Amniotic stem cell (primary cell): ENCODE measurements around the gene GPR139.

Source experiments
- DNase-seq: peaks from one replicate; lab custom pipeline; 2025; lab: John Stamatoyannopoulos, UW

Gene GPR139

GRCh38 chr16:20073203-20074098 is at the start of gene GPR139:
Gene GPR139 (minus strand): TSS chr16:20073890. CDS start chr16:20073616, 274 bp downstream.
- DNase-seq = no peak

- no peak for DNase-seq
These were observed 48.3 kb upstream of the GPR139 start for GRCh38 chr16:20122011-20122410.

GRCh38 chr16:20114356-20114755 is 40.7 kb upstream of the GPR139 start:
- no peak for DNase-seq

- DNase-seq = no peak
These were observed 37.5 kb upstream of the GPR139 start for GRCh38 chr16:20111143-20111542.

GRCh38 chr16:20107083-20107482 is 33.4 kb upstream of the GPR139 start:
- no peak for DNase-seq

GRCh38 chr16:20104563-20105183 is 31.0 kb upstream of the GPR139 start:
- DNase-seq = no peak

- DNase-seq = no peak
These were observed 28.8 kb upstream of the GPR139 start for GRCh38 chr16:20102521-20102920.

GRCh38 chr16:20102021-20102420 is 28.3 kb upstream of the GPR139 start:
- no peak for DNase-seq

- DNase-seq = no peak
These were observed 25.7 kb upstream of the GPR139 start for GRCh38 chr16:20099375-20099774.

- no peak for DNase-seq
These were observed 20.5 kb upstream of the GPR139 start for GRCh38 chr16:20094157-20094556.

- DNase-seq = no peak
These were observed 15.7 kb upstream of the GPR139 start for GRCh38 chr16:20089246-20089965.

GRCh38 chr16:20084624-20085226 is 11.0 kb upstream of the GPR139 start:
- DNase-seq = no peak

GRCh38 chr16:20079106-20079505 is 5.4 kb upstream of the GPR139 start:
- DNase-seq = no peak

GRCh38 chr16:20075243-20075642 is 1.6 kb upstream of the GPR139 start:
- DNase-seq = no peak

GRCh38 chr16:20074099-20074991 is 655 bp upstream of the GPR139 start:
- no peak for DNase-seq

GRCh38 chr16:20072874-20073202 is 852 bp downstream of the GPR139 start:
- DNase-seq = no peak

GRCh38 chr16:20072146-20072873 is 1.4 kb downstream of the GPR139 start:
- DNase-seq = no peak

- DNase-seq = no peak
These were observed 8.8 kb downstream of the GPR139 start for GRCh38 chr16:20064931-20065330.

GRCh38 chr16:20064520-20064919 is 9.2 kb downstream of the GPR139 start:
- no peak for DNase-seq

- no peak for DNase-seq
These were observed 12.6 kb downstream of the GPR139 start for GRCh38 chr16:20061132-20061531.

GRCh38 chr16:20056436-20056835 is 17.3 kb downstream of the GPR139 start:
- DNase-seq = no peak
